Fibroblast of the conjunctiva (primary cell): ENCODE results near the gene GLCCI1.
A peak's percentile ranks its signal among the peaks of the same experiment; 100 is the strongest.

ENCODE experiments used
- DNase-seq: peaks from one replicate; pipeline ENCODE4 v3.0.0-alpha.2; 2010; ENCODE audit warnings: low read depth

Gene GLCCI1

DNA sequence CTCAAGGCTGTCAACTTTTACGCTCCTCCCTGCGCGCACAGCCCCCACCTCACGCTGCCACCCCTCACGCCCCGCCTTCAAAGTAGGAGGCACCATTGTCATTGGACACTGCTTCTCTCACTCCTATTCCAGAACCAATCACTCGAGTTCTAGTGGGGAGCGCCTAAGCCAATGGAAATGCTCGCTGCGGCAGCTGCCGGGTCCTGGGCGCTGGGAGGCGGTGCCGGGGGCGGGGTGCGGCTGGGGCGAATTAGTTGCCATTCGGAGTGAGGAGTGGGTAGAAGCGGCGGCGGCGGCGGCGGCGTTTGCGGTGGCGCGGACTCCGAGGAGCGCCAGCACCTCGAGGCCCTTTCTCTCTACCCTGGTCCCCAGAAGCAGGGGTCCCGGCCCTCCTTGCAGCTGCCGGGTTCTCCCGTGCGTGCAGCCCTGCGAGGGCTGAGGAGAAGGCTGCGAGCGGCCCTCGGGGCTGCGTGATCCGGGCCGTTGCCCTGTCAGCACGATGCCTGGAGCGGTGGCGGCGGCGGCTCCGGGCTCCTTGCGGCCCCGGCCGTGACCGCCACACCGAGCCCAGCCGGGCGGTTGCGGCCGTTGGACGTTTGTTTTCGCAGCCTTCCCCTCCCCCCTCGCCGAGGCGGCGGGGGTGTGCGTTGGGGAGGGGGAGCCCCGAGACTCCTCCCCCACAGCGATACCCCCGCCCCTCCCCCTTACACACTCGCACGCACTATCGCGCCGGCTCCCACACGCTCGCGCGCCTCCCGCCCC lies at the start of gene GLCCI1:
Gene GLCCI1 (plus strand): TSS at position 253 of the 762 bp plus-strand sequence. CDS start 555 bp downstream, outside the sequence.
- peak; percentile 92 for DNase-seq

DNA sequence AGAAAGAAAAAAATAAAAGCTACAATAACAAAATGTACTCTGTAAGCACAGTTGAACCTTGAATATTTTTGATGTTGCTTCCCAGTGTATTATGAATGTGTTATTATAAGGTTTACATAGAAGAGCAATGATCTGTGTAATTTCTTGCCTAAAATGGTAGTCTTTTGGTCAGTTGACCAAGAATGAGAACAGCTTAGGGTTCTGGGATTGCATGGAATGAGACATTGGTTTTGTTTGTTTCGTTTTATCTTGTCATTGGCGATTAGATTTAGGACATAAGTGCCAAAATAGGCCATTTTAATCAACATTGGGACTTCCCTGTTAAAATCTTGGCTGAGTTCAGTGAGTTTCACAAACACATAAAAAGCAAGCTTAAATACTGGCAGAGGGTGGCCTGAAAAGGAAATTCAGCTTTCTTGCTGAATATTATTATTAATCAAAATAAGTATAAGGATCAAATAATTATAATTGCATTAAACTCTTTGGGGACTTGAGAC lies 49.1 kb upstream of the GLCCI1 start:
- no peak for DNase-seq

DNA sequence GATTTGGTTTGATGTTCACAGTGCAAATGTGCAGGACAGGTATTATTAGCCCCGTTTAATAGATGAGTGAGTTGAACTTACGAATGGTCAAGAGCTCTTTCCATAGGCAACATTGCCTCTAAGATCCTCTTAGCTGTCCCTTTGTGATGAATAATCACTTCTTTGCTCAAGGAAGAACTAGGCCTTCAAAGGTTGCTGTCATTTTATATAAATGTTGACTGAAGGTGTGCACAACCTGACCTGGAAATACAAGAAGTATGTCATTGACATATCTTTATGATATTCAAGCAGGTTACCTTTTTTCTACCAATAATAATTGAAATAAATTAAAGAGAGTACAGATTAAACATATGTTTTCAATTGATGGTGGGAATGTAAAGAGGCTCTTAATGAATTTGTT lies 48.5 kb upstream of the GLCCI1 start:
- DNase-seq, result no peak

DNA sequence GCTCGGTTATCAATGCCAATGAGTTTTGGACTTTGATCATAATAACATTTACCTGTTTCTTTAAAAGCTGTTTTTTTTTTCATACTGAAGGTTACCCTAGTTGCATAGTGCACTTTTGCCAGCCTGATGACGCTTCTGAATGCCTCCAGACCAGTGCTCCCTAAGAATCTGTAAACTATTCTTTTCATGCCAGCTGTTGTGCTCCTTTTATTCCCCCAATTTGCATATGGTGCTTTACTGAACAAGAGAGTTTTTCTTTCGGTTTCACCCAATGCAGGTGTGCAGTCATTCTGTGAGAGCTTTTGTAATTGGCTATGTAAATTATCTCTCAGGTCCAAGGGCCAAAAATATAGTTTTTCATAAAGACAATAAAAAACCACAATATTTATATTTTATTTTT lies 48.1 kb upstream of the GLCCI1 start:
- no peak for DNase-seq

DNA sequence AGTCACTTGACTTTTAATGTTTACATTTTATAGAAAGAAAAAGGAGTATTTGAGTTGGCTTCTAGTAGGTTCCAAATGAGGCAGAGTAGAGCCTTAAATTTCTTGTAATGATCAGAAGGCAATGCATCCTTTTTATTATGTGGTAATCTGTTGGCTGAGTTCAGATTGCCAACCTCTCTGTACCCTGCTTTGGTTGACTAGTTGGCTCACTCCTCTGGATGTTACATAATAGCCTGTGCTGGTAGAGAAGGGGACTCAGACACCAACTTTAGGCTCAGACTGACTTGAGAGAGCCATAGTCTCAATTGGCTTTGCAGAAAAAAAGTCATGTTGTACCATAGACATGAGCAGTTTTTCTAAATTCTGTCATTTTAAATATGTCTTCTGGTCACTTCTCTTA lies 46.8 kb upstream of the GLCCI1 start:
- DNase-seq, result no peak

DNA sequence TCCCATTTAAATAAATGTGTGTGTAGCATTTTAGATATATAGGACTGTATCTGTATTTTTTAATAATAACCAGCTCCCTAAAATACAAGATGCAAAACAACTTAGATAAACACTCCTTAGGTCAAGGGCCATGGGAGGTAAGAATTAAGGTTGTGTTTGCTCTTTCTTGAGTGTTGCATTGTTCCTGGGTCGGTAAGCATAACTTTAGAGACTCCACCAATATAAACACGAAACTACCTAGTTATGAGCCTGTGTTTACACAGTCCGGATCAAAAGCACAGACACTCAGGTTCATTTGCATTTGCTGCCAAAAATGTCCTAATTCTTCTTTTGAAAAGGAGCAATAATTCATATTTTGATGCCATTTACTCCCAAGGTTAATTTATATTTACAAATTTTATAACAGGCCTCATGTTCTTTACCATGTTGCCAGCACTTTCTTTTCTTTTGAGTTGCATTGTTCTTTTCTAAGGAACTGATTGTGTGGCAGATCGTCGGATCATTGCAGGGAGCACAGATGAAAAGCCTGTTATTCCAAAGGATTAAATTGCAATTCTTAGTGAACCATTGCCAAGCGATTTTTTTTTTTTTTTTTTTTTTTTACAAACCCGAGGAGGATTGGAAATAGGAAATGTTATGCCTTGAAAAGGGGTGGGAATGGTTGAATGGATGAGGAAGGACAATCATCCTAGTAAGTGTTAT lies 45.8 kb upstream of the GLCCI1 start:
- DNase-seq, result no peak

DNA sequence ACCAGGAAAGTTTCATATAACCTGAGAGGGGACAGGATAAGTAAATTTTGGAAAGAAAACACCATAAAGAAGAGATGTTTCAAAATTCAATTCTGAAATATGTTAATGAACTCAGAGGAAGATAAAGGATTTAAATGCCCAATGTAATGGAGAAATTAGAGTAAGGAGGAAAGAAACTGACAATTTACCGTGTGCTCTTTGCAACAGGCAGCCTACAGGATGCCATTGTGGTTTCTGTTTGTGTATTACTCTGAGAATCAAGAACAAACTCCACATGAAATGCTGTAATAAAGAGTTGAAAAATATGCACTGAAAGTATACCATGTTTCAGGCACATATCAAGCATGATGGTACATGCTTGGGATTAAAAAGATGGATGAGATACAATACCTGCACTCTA lies 44.8 kb upstream of the GLCCI1 start:
- no peak for DNase-seq

DNA sequence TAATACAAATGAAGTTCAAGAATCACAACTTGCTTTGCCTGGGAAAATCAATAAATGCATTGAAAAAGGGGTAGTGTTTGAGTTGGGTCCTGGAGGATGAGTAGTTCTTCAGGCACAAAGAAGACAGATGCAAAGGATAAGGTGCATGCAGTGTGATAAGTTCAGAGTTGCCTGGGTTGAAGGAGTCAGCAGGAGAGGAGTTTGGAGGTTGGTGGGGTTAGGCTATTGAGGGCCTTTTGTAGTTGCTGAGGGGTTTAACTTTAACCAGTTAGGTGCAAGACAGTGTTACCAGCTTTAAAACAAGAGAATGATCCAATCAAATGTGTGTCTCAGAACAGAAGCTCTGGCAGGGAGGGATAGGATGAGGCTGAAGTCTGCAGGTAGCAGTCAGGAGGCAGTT lies 44.3 kb upstream of the GLCCI1 start:
- no peak for DNase-seq

DNA sequence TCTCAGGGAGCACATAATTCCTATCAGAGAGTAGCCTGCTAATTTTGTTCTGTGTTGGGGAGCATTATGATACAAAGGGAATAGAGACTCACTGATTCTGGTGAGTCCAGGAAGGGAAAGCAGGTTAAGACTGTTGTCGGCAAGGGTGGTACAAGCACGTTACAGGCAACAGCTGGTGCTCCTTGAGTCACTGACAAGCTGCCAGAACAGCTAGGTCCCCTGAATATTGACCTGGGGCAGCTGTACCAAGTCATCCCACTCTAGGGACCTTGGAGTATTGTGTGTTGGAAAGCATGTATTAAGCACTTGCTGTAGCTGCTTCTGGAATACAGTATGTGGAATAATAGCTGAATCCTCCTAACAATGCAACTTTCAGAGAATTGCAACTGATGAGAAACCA lies 37.0 kb upstream of the GLCCI1 start:
- no peak for DNase-seq

DNA sequence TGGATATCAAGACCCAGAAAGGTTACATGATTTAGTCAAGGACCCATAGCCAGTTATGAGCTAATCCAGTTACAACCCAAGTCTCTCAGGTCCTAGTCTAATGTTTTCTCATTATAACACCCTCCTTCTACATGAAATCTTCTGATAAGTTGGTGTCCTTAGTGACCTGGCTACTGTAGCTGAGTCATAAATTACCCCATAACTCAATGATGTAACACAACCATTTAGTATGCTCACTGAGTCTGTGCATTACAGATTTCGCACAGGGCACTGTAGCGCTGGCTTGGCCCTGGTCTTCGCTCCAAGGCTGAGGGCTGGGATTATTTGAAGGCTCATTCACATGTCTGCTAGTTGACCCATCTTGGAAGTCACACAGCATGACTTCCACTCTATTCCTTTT lies 36.0 kb upstream of the GLCCI1 start:
- no peak for DNase-seq

DNA sequence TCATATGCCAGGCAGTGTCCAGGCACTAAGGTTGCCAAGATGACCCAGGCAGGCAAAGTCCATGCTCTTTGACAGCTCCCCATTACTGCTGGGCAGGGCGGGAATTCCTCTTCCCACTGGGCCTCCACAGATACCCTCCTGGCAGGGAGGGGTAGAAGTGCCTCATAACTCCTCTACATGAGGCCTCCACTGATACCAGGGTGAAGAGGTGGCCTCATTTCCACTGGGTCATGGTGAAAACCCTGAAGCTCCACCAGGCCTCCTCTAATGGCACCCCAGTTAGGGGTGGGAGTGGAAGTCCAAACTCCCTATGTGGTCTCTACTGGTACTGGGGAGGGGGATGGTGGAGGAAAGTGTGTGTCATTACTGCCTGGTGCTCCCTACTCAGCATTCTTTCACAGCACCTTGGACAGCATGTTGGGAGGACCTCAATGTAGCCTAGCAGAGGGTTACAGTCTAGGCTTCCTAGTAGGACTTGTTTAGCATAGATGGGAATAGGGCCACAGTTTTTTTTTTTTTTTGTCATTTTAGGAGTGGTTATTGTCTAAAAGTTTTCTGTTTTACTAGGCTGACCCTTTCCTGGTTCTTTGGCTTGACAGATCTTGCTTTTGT lies 34.6 kb upstream of the GLCCI1 start:
- DNase-seq, result no peak

DNA sequence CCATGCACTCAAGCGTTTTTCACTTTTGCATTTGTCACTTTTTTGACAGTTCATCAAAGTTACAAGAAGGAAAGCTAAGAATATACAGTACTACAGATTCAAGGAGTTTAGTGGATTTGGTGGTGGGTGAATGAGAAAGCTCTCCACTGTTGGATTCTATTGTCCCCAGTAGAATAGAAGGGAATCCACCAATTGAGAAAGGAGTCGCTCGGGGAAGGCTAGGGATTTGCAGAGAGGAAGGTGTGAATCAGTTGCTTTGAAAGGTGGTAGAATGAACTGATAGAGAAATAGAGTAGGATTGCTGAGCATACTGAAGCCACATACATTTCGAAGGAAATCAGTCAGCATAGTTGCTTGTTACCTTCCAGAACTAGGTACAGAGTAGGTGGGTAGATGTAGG lies 33.7 kb upstream of the GLCCI1 start:
- DNase-seq, result no peak

DNA sequence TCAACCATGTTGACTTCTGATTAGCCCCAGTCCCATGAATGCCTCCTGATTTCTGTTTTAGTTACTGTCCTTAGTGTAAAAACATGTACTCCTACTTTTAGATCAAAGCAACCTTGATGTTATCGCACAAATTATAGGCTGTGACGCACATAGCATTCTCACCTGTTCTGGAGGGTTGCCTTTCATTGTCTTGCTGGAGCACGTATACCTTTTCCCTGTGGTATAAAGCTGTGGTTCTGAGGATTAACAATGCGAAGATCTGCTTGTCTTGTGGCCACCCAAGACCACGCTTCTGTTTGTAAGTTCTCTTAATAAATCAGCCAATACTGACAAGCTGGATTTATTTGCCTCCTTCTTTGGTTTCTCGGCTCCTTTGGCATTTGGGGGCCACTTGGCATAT lies 30.1 kb upstream of the GLCCI1 start:
- no peak for DNase-seq

DNA sequence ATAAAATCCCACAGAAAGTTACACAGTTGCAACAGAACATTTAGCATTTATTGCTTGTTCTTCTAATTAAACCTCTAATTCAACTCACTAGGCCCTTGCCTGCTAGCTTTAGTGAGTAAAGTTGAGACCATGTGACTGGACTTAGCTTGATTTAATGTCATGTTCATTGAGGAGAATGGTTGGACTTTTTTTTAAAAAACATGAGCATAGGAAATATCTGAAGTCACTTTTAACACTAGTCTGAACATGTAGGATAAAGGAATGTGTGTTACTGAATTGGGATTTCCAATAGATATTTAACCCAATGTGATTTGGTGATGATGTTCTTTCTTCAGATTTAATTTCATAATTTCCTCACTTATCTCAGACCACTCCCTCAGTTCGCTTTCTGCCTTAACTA lies 24.6 kb upstream of the GLCCI1 start:
- DNase-seq, result no peak

DNA sequence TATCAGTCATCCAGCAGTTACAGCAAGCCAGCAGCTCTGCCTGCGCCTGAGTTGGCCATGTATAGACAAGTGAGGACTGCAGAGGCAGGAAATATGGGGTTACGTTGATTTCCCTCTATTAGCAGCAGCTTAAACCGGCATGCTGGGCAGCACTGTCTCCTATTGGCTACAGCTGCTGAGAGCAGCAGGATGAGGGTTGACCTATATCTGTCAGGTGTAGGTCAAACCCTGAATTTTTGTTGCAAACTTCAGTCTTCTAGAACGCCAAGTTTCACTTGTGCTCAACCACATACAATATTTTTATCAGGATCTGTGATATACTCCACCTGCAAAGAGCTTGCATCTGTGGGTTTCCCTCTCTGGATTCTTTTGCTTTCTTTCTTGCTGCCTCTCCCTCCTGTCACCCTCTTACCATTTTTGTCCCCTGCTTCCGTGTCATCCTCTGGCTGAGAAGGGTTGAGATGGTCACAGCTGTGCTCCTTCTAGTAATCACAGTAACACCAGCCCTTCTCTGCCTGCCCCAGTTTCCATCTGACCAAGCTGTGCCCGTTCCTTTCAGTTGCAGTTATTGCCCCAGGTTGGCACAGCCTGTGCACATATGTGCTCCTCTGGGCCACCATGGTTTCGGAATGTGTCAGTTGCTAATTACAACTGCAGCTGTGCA lies 23.8 kb upstream of the GLCCI1 start:
- no peak for DNase-seq

DNA sequence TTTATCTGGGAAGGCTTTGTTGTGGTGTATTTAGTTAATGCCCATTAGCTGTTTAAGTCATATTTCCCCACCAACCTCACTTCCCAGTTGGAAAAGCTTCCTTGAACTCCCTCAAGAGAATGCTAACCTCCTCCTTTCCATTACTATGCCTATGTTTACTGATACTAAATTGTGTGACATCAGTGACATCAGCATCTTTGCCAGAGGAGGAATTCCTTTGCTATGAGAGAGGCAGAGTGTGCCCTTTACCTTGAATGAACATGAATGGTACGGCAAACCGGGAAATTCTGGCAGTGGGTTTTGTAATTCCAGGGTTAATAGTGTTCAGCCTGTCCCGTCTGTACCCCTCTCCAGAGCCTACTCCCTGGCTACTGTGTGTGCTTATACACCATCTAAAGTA lies 22.1 kb upstream of the GLCCI1 start:
- DNase-seq, result no peak

DNA sequence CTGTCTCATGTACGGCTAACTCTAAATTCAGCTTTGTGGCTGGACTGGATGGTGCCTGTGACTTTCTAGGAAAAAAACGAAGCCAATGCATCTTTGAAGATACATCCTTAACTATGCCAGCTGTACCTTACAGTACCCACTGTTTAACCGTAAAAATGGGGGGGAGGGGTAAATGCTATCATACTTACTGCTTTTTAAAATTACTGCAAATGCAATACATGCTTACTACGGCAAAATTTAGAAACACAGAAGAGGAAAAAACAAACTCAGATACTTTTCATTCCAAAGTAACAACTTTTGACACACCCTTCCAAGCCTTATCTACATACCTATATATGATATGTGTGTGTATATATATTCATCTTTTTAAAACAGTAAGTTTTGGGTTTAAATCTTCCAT lies 20.4 kb upstream of the GLCCI1 start:
- no peak for DNase-seq

DNA sequence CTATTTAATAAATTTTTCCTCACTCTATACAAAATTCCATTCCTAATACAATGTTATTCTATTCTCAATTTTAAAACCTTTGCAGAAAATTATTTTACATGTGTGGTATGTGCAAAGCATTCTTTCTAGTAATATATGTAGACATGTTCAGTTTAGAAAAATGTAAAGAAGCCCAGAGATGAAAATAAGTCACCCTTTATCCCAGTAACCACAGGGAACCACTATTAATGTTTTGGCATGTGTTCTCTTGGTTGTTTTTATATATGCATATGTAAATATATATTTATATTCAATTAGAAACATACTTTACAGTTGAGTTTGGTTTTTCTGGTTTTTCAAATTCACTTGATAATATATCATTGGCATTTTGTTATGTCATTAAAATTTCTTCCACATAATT lies 14.8 kb upstream of the GLCCI1 start:
- DNase-seq, result no peak

DNA sequence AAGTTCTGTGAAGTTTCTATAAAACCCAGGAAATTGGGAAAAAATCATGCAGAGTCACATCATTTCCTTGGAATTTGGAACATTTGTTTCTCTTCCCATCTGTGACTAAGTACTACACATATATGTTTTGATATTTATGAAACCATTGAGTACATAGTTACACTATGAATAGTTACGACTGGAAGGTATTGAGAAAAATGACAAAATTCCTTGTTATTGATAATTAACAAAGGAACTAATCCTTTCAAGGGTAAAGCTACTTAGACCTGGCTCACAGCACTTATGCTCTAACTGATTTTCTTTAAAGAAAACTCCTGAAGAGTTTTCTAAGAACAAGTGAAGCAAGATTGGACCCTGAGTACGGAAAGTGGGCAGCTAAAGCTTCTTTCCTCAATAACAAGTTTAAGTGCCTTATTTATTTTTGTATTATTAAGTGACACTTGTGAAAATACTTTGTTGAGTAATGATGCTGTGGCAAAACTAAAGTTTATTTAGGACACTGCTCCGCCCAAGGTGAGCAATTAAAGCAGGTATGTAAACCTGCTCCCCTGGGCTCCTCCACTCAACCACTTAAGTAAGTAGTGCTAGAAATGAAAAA lies 12.0 kb upstream of the GLCCI1 start:
- no peak for DNase-seq

DNA sequence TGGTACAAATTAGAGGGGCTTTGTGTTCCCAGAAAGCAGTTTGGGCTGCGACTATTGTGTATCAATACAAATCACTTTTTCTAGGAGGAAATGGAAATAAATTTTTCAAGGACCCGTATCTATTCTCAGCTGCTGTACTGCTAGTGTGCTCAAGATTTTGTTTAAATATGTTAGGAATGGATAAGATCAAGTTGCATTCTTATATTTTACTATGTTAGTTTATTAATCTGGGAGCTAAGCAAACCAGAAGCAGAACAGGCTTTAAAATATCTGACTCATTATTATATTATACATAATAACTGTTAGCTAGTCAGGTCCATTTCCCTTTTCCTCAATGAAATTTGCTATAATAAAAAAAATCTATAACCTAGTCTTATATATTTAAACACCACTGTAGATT lies 11.1 kb upstream of the GLCCI1 start:
- DNase-seq, result no peak

DNA sequence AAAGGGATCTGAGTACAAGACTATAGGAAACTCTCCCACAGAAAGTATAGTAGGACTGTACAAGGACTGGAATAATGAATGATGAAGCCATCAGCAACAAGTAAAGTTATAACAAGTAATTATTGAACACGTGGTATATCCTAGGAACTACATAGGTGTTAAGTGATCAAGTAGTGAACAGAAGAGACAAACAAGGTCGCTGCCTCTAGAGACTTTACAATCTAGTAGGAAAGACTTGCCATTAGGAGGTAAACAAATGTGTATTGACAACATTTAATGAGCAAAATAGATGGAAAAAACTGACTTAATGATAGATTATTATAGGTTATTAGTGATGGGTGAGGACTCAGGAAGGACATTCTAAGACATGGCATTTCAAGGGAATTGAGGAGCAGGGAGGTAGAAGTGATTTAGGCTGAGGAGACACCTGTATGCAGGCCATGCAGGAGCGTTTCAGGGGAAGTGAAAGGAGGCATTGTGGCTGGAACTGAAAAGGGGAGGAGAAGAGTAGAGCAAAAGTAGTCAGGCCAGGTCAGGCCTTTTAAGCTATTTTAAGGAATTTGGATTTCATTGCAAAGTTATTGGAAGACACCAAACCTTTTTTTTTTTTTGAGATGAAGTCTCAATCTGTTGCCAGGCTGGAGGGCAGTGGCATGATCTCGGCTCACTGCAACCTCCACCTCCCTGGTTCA lies 8.5 kb upstream of the GLCCI1 start:
- DNase-seq, result no peak

DNA sequence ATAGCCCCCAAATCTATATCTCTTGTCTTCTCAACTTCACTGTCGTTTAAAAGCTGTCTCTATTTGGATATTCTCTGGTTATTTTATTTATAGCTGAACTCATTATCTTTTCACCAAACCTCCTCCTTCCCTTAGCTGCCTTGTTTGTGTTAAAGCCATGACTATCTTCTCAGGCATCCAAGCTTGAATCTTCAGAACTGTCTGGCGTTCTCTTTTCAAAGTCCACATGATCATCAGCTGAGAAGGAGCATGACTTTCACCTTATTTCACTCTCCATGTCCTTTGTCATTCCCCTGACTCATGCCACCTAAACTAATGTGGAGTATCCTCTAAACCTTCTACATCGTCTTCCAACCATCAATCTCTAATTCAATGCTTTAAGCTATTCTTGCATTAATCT lies 5.7 kb upstream of the GLCCI1 start:
- DNase-seq, result no peak
